ENCODE data around the gene ALKBH3. TPM values are rescaled to one million over a fixed set of nuclear protein-coding genes. Genes with fewer than 3 reads are reported as not detected.
A peak's percentile ranks its signal among the peaks of the same experiment; 100 is the strongest.

The ALKBH3 gene
- total and polyA plus RNA-seq, 8 donors = 13.9 to 29.1 (median 17.5) TPM

- FAIRE-seq = no peak
- H3K4me3 ChIP-seq = no peak overlapping the region
- intact Hi-C loops (cut with DNase I) = no loop called here
Observed at GRCh38 chr11:43952401-43953342, 72.0 kb downstream of the ALKBH3 start.

DNA sequence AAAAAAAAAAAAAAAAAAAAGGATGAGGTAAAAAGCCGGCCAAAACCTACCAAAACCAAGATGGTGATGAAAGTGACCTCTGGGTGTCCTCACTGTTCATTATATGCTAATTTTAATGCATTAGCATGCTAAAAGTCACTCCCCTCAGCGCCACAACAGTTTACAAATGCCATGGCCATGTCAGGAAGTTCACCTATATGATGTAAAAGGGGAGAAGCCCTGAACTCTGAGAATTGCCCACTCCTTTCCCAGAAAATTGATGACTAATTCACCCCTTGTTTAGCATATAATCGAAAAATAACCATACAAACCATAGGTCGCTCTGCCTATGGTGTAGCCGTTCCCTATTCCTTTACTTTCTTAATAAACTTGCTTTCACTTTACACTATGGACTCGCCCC lies 72.9 kb downstream of the ALKBH3 start:
- intact Hi-C loops (cut with DNase I) = no loop called here
- Histone ChIP-seq H3K27ac (no peak overlapping the region), H3K36me3 (no peaks in the 10 kb centered on the region), H3K4me3 (no peak overlapping the region), H3K27me3 (no peaks in the 10 kb centered on the region), H3K9me3 (no peaks in the 10 kb centered on the region), H3K4me1 (no peaks in the 10 kb centered on the region)
- FAIRE-seq (no peak), DNase-seq (no peak), ATAC-seq (no peak)
- TF ChIP-seq, protein P1, sequence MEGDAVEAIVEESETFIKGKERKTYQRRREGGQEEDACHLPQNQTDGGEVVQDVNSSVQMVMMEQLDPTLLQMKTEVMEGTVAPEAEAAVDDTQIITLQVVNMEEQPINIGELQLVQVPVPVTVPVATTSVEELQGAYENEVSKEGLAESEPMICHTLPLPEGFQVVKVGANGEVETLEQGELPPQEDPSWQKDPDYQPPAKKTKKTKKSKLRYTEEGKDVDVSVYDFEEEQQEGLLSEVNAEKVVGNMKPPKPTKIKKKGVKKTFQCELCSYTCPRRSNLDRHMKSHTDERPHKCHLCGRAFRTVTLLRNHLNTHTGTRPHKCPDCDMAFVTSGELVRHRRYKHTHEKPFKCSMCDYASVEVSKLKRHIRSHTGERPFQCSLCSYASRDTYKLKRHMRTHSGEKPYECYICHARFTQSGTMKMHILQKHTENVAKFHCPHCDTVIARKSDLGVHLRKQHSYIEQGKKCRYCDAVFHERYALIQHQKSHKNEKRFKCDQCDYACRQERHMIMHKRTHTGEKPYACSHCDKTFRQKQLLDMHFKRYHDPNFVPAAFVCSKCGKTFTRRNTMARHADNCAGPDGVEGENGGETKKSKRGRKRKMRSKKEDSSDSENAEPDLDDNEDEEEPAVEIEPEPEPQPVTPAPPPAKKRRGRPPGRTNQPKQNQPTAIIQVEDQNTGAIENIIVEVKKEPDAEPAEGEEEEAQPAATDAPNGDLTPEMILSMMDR (IDR thresholded peaks at IDR 0.05) = no peak
- 87 to 88% methylated on average over 6 of the region's 6 CpGs for WGBS, 2 donors

More at GRCh38 chr11:43952401-43953342, 72.0 kb downstream of the ALKBH3 start:
- TF ChIP-seq, protein P1 (IDR thresholded peaks at IDR 0.05) = no peak
- WGBS, 2 donors = 86 to 90% methylated on average over 12 of the region's 12 CpGs
- peak in 1 of 4 donors; percentile 23 for ATAC-seq
- H3K36me3 ChIP-seq = no peaks in the 10 kb centered on the region
- no peaks in the 10 kb centered on the region for H3K9me3 ChIP-seq
- DNase-seq = no peak
- H3K27me3 ChIP-seq = no peaks in the 10 kb centered on the region
- H3K4me1 ChIP-seq = no peaks in the 10 kb centered on the region
- no peak overlapping the region for H3K27ac ChIP-seq

GRCh38 chr11:43954241-43954640 lies 73.6 kb downstream of the ALKBH3 start:
- Histone ChIP-seq H3K27me3 (no peaks in the 10 kb centered on the region), H3K9me3 (no peaks in the 10 kb centered on the region), H3K36me3 (no peaks in the 10 kb centered on the region), H3K27ac (no peak overlapping the region), H3K4me3 (no peak overlapping the region), H3K4me1 (no peaks in the 10 kb centered on the region)
- WGBS, 2 donors = 85 to 88% methylated on average over 7 of the region's 7 CpGs
- DNase-seq (no peak), ATAC-seq (no peak), FAIRE-seq (no peak)
- TF ChIP-seq, protein P1 (IDR thresholded peaks at IDR 0.05) = no peak
- intact Hi-C loops (cut with DNase I) = no loop called here

DNA sequence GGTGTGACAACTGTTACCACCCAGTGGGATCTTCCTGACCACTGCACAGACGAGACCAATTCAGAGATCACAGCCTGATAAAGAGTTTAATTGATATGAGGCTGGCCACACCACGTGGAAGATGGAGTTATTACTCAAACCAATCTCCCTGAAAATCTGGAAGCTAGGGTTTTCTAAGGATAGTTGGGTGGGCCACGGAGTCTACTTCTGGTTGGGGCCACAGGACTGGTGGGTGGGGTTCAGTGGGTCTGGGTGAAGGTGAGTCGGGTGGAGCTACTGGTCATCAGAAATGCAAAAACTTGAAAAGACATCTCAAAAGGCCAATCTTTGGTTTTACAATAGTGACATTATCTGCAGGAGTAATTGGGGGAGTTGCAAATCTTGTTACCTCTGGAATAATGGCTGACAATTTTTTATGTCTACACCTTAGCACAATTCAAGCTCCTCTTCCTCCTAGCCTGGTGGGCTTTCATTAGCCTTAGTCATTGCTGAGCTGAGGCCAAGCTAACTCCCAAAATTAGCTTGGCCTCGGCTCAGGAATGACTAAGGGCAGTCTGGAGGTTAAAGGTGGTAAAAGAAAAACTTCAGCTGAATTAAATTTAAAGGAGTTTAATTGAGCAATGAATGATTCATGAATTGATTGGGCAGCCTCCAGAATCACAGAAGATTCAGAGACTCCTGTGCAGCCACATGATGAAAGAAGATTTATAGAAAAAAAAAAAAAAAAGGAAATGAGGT lies 74.9 kb downstream of the ALKBH3 start:
- intact Hi-C loops (cut with DNase I) = no loop called here
- ATAC-seq (no peak), DNase-seq (no peak), FAIRE-seq (no peak)
- no peak overlapping the region for H3K4me3 ChIP-seq
- H3K36me3 ChIP-seq = no peaks in the 10 kb centered on the region
- WGBS, 2 donors = 67 to 71% methylated on average over 5 of the region's 5 CpGs
- no peak overlapping the region for H3K27ac ChIP-seq
- H3K9me3 ChIP-seq = no peaks in the 10 kb centered on the region
- TF ChIP-seq, protein P1 (IDR thresholded peaks at IDR 0.05) = no peak
- H3K4me1 ChIP-seq = no peaks in the 10 kb centered on the region
- no peaks in the 10 kb centered on the region for H3K27me3 ChIP-seq
